ENCODE data around the gene ELFN1.

- TF ChIP-seq CTCF (IDR thresholded peaks at IDR 0.05; ENCODE audit: borderline replicate concordance, extremely low read depth, low read length, poor library complexity, severe bottlenecking) (no peak), EZH2 (IDR thresholded peaks at IDR 0.05; ENCODE audit: borderline replicate concordance, low read depth, low read length, severe bottlenecking) (no peak)
Observed at GRCh38 chr7:1672851-1673486, 2.9 kb downstream of the ELFN1 start.

Data from DND-41 (cell line).